OCI-LY7 (cell line): ENCODE measurements around the gene CBFB. TPM values are rescaled to one million over a fixed set of nuclear protein-coding genes. Genes with fewer than 3 reads are reported as not detected.

ENCODE experiments used
- BruUV-seq: library from RNA; stranded (reverse); fragments of 400-500 nt; replicated peaks from 2 replicates; lab custom pipeline; 2021; lab: Mats Ljungman, UMichigan
- CTCF ChIA-PET: fragments of 300-600 bp; sonication (Branson Sonifier 250); formaldehyde crosslinking; loops from one replicate; lab custom pipeline; 2022; ENCODE audit warnings: antibody characterized with exemption; ENCODE audit not compliant: unreplicated experiment; lab: Charles Lee
- POLR2A ChIA-PET: fragments of 300-600 bp; sonication (Branson Sonifier 250); formaldehyde crosslinking; loops from one replicate; lab custom pipeline; 2022; ENCODE audit warnings: antibody characterized with exemption; lab: Charles Lee
- DNase-seq: peaks from one replicate; pipeline ENCODE4 v3.0.0-alpha.2; 2015; ENCODE audit warnings: low spot score
- H2AFZ ChIP-seq: fragments of 200-600 bp; sonication (generic), shearing (Covaris generic); 2 replicates; pipeline ENCODE4 v1.6.1; 2014; ENCODE audit warnings: mild to moderate bottlenecking, antibody characterized with exemption, low read length, moderate library complexity
- H3K27ac ChIP-seq: fragments of 200-600 bp; sonication (generic); 2 replicates; pipeline ENCODE4 v1.5.1; 2014; ENCODE audit warnings: mixed run types, low read depth, mild to moderate bottlenecking, moderate library complexity, low read length, inconsistent platforms; ENCODE audit not compliant: poor library complexity, severe bottlenecking
- H3K36me3 ChIP-seq: fragments of 200-600 bp; sonication (generic); 2 replicates; pipeline ENCODE4 v1.6.1; 2014; ENCODE audit warnings: mild to moderate bottlenecking, antibody characterized with exemption, low read length, moderate library complexity, mixed read lengths; ENCODE audit not compliant: insufficient read depth
- H3K4me1 ChIP-seq: fragments of 200-600 bp; sonication (generic); 2 replicates; pipeline ENCODE4 v1.5.1; 2014; ENCODE audit warnings: mild to moderate bottlenecking, low read length; ENCODE audit not compliant: insufficient read depth, poor library complexity, severe bottlenecking
- H3K4me2 ChIP-seq: fragments of 200-600 bp; sonication (generic); 2 replicates; pipeline ENCODE4 v1.6.1; 2014; ENCODE audit warnings: mild to moderate bottlenecking, low read length
- H3K4me3 ChIP-seq: fragments of 200-600 bp; sonication (generic); 2 replicates; pipeline ENCODE4 v1.5.1; 2014; ENCODE audit warnings: mild to moderate bottlenecking, low read depth, low read length; ENCODE audit not compliant: poor library complexity, severe bottlenecking
- H3K79me2 ChIP-seq: fragments of 200-600 bp; sonication (generic); 2 replicates; pipeline ENCODE4 v1.6.1; 2016; ENCODE audit warnings: low read depth, mild to moderate bottlenecking, low read length, moderate library complexity, mixed read lengths; ENCODE audit not compliant: insufficient read depth
- H3K9me2 ChIP-seq: fragments of 200-600 bp; sonication (generic); 2 replicates; pipeline ENCODE4 v1.6.1; 2016; ENCODE audit warnings: mild to moderate bottlenecking, low read length, mixed read lengths; ENCODE audit not compliant: insufficient read depth
- H3K9me3 ChIP-seq: fragments of 200-600 bp; sonication (generic); 2 replicates; pipeline ENCODE4 v1.6.1; 2014; ENCODE audit warnings: mild to moderate bottlenecking, mixed run types, low read length, mixed read lengths
- H4K20me1 ChIP-seq: fragments of 200-600 bp; sonication (generic); 2 replicates; pipeline ENCODE4 v1.6.1; 2014; ENCODE audit warnings: mild to moderate bottlenecking, antibody characterized with exemption, low read length, moderate library complexity, mixed read lengths; ENCODE audit not compliant: insufficient read depth
- EZH2phosphoT487 ChIP-seq: fragments of 200-600 bp; sonication (generic); IDR thresholded peaks from 2 replicates; pipeline ENCODE4 v1.6.1; 2018; ENCODE audit warnings: low read depth, borderline replicate concordance, mild to moderate bottlenecking, mixed run types, antibody characterized with exemption, low read length, moderate library complexity, mixed read lengths
- intact Hi-C: fragments of 100-400 bp; cut with micrococcal nuclease; formaldehyde crosslinking; loops from one replicate; pipeline ENCODE4 v1.10.0; 2022; ENCODE audit not compliant: unreplicated experiment
- small RNA-seq: library from RNA; depleted of rRNA; stranded (forward); fragments of <200 nt; gene quantifications from one replicate; pipeline ENCODE3, GENCODE V24; 2014
- total RNA-seq, 2 experiments: library from RNA; depleted of rRNA in 1 of 2; stranded (reverse); fragments of >200 nt in 1 of 2; shearing (Covaris generic) in 1 of 2; gene quantifications; 2 replicates each; pipeline ENCODE4 v1.2.3, GENCODE V29; 2014 to 2022
- TF ChIP-seq, protein P1 (sequence below): fragments of 200-600 bp; sonication (generic); conservative IDR thresholded peaks from 2 replicates; pipeline ENCODE4 v1.5.1; 2014; ENCODE audit warnings: mild to moderate bottlenecking, antibody characterized with exemption, low read length, moderate library complexity, mixed read lengths

The CBFB gene
- total RNA-seq, 2 experiments from 2014 or later, result 93.5 to 151 TPM

- BruUV-seq, result no TSS peak
- no peak for DNase-seq
- Histone ChIP-seq H3K9me2 (no peaks in the 10 kb centered on the region), H3K27ac (no peak overlapping the region), H3K4me1 (no peaks in the 10 kb centered on the region), H3K36me3 (peaks cover 43% of the 10 kb centered on the region), H3K9me3 (no peaks in the 10 kb centered on the region), H4K20me1 (no peaks in the 10 kb centered on the region), H3K4me2 (no peak overlapping the region), H3K4me3 (no peak overlapping the region), H2AFZ (no peak overlapping the region), H3K79me2 (no peaks in the 10 kb centered on the region)
- intact Hi-C loops, result no loop called here
- ChIA-PET CTCF (interaction anchor here (0.5 to 0.9 kb wide), 2 partner anchors 8 to 137 kb away, joined by 3 read pairs; no protein-coding TSS in a partner anchor), POLR2A (no interaction called here)
- TF ChIP-seq, protein P1, sequence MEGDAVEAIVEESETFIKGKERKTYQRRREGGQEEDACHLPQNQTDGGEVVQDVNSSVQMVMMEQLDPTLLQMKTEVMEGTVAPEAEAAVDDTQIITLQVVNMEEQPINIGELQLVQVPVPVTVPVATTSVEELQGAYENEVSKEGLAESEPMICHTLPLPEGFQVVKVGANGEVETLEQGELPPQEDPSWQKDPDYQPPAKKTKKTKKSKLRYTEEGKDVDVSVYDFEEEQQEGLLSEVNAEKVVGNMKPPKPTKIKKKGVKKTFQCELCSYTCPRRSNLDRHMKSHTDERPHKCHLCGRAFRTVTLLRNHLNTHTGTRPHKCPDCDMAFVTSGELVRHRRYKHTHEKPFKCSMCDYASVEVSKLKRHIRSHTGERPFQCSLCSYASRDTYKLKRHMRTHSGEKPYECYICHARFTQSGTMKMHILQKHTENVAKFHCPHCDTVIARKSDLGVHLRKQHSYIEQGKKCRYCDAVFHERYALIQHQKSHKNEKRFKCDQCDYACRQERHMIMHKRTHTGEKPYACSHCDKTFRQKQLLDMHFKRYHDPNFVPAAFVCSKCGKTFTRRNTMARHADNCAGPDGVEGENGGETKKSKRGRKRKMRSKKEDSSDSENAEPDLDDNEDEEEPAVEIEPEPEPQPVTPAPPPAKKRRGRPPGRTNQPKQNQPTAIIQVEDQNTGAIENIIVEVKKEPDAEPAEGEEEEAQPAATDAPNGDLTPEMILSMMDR, result no peak
- TF ChIP-seq EZH2phosphoT487, result no peak
Observed at GRCh38 chr16:67149276-67150046, 120.5 kb downstream of the CBFB start.

GRCh38 chr16:67150047-67150832, 121.3 kb downstream of the CBFB start:
- peaks cover 37% of the 10 kb centered on the region for H3K36me3 ChIP-seq
- no peak overlapping the region for H2AFZ ChIP-seq
- no peaks in the 10 kb centered on the region for H3K9me2 ChIP-seq
- intact Hi-C loops, result no loop called here
- ChIA-PET CTCF (no interaction called here), POLR2A (no interaction called here)
- BruUV-seq, result no TSS peak
- TF ChIP-seq, protein P1, result no peak
- TF ChIP-seq EZH2phosphoT487, result no peak
- H3K4me1 ChIP-seq, result no peaks in the 10 kb centered on the region
- H4K20me1 ChIP-seq, result no peaks in the 10 kb centered on the region
- no peak overlapping the region for H3K27ac ChIP-seq
- H3K9me3 ChIP-seq, result no peaks in the 10 kb centered on the region
- DNase-seq, result no peak
- no peak overlapping the region for H3K4me3 ChIP-seq
- H3K4me2 ChIP-seq, result no peak overlapping the region
- no peaks in the 10 kb centered on the region for H3K79me2 ChIP-seq

Small RNA genes within 50 kb of the gene (small RNA-seq; reads per million reads assigned to genes)
- gene RN7SL543P, result not detected

Other genes starting within 250 kb of the CBFB start
- gene TERB1, start 227.6 kb upstream of the CBFB start, total RNA-seq (2014; rRNA removed; shearing (Covaris generic)), result not detected in 2 replicates
- 0.17 TPM in 1 of 2 replicates, not detected in the other for gene TERB1, start 227.6 kb upstream of the CBFB start, total RNA-seq (2022)
- gene NAE1, start 198.2 kb upstream of the CBFB start, total RNA-seq (2014; rRNA removed; shearing (Covaris generic)), result 85.0 and 85.2 TPM in 2 replicates
- gene NAE1, start 198.2 kb upstream of the CBFB start, total RNA-seq (2022), result 98.9 and 106 TPM in 2 replicates
- gene CA7, start 184.7 kb upstream of the CBFB start, total RNA-seq (2014; rRNA removed; shearing (Covaris generic)), result not detected in 2 replicates
- not detected in 2 replicates for gene CA7, start 184.7 kb upstream of the CBFB start, total RNA-seq (2022)
- gene PDP2, start 148.6 kb upstream of the CBFB start, total RNA-seq (2014; rRNA removed; shearing (Covaris generic)), result 11.1 and 13.8 TPM in 2 replicates
- gene PDP2, start 148.6 kb upstream of the CBFB start, total RNA-seq (2022), result 25.7 and 29.2 TPM in 2 replicates
- gene CDH16, start 110.3 kb upstream of the CBFB start, total RNA-seq (2014; rRNA removed; shearing (Covaris generic)), result not detected in 2 replicates
- not detected in 2 replicates for gene CDH16, start 110.3 kb upstream of the CBFB start, total RNA-seq (2022)
- gene RRAD, start 103.6 kb upstream of the CBFB start, total RNA-seq (2014; rRNA removed; shearing (Covaris generic)), result 0.09 TPM in 1 of 2 replicates, not detected in the other
- gene RRAD, start 103.6 kb upstream of the CBFB start, total RNA-seq (2022), result not detected in 2 replicates
- 132 and 133 TPM in 2 replicates for gene CIAO2B, start 94.7 kb upstream of the CBFB start, total RNA-seq (2014; rRNA removed; shearing (Covaris generic))
- 76.4 and 78.3 TPM in 2 replicates for gene CIAO2B, start 94.7 kb upstream of the CBFB start, total RNA-seq (2022)
- gene CES2, start 93.6 kb upstream of the CBFB start, total RNA-seq (2014; rRNA removed; shearing (Covaris generic)), result 18.5 and 29.6 TPM in 2 replicates
- gene CES2, start 93.6 kb upstream of the CBFB start, total RNA-seq (2022), result 27.6 and 30.7 TPM in 2 replicates
- 1.7 and 2.7 TPM in 2 replicates for gene CES3, start 67.9 kb upstream of the CBFB start, total RNA-seq (2014; rRNA removed; shearing (Covaris generic))
- 1.4 and 1.9 TPM in 2 replicates for gene CES3, start 67.9 kb upstream of the CBFB start, total RNA-seq (2022)
- gene CES4A, start 40.6 kb upstream of the CBFB start, total RNA-seq (2014; rRNA removed; shearing (Covaris generic)), result 0.47 and 2.0 TPM in 2 replicates
- 0.38 and 0.41 TPM in 2 replicates for gene CES4A, start 40.6 kb upstream of the CBFB start, total RNA-seq (2022)
- 12.6 and 16.8 TPM in 2 replicates for gene PHAF1, start 80.8 kb downstream of the CBFB start, total RNA-seq (2014; rRNA removed; shearing (Covaris generic))
- gene PHAF1, start 80.8 kb downstream of the CBFB start, total RNA-seq (2022), result 11.8 and 13.9 TPM in 2 replicates
- gene B3GNT9, start 121.8 kb downstream of the CBFB start, total RNA-seq (2014; rRNA removed; shearing (Covaris generic)), result 1.1 and 2.7 TPM in 2 replicates
- gene B3GNT9, start 121.8 kb downstream of the CBFB start, total RNA-seq (2022), result 2.7 TPM in 2 replicates
- gene TRADD, start 130.8 kb downstream of the CBFB start, total RNA-seq (2014; rRNA removed; shearing (Covaris generic)), result 11.3 and 11.6 TPM in 2 replicates
- 15.4 and 16.7 TPM in 2 replicates for gene TRADD, start 130.8 kb downstream of the CBFB start, total RNA-seq (2022)
- gene FBXL8, start 130.8 kb downstream of the CBFB start, total RNA-seq (2014; rRNA removed; shearing (Covaris generic)), result 5.8 and 7.3 TPM in 2 replicates
- gene FBXL8, start 130.8 kb downstream of the CBFB start, total RNA-seq (2022), result 10.4 and 12.2 TPM in 2 replicates
- 8.1 and 12.8 TPM in 2 replicates for gene HSF4, start 135.6 kb downstream of the CBFB start, total RNA-seq (2014; rRNA removed; shearing (Covaris generic))
- gene HSF4, start 135.6 kb downstream of the CBFB start, total RNA-seq (2022), result 16.2 and 17.0 TPM in 2 replicates
- 1.1 and 2.2 TPM in 2 replicates for gene NOL3, start 141.4 kb downstream of the CBFB start, total RNA-seq (2014; rRNA removed; shearing (Covaris generic))
- 4.1 and 4.4 TPM in 2 replicates for gene NOL3, start 141.4 kb downstream of the CBFB start, total RNA-seq (2022)
- gene MATCAP1, start 154.8 kb downstream of the CBFB start, total RNA-seq (2014; rRNA removed; shearing (Covaris generic)), result 18.0 and 22.9 TPM in 2 replicates
- gene MATCAP1, start 154.8 kb downstream of the CBFB start, total RNA-seq (2022), result 39.6 and 42.3 TPM in 2 replicates
- not detected in 2 replicates for gene EXOC3L1, start 161.0 kb downstream of the CBFB start, total RNA-seq (2014; rRNA removed; shearing (Covaris generic))
- not detected in 2 replicates for gene EXOC3L1, start 161.0 kb downstream of the CBFB start, total RNA-seq (2022)
- 139 and 157 TPM in 2 replicates for gene E2F4, start 163.0 kb downstream of the CBFB start, total RNA-seq (2014; rRNA removed; shearing (Covaris generic))
- 108 and 124 TPM in 2 replicates for gene E2F4, start 163.0 kb downstream of the CBFB start, total RNA-seq (2022)
- 7.7 and 7.8 TPM in 2 replicates for gene ELMO3, start 170.0 kb downstream of the CBFB start, total RNA-seq (2014; rRNA removed; shearing (Covaris generic))
- gene ELMO3, start 170.0 kb downstream of the CBFB start, total RNA-seq (2022), result 7.6 and 9.0 TPM in 2 replicates
- 19.9 and 36.7 TPM in 2 replicates for gene TMEM208, start 198.0 kb downstream of the CBFB start, total RNA-seq (2014; rRNA removed; shearing (Covaris generic))
- gene TMEM208, start 198.0 kb downstream of the CBFB start, total RNA-seq (2022), result 22.5 and 26.4 TPM in 2 replicates
- 16.0 and 16.5 TPM in 2 replicates for gene FHOD1, start 218.3 kb downstream of the CBFB start, total RNA-seq (2014; rRNA removed; shearing (Covaris generic))
- gene FHOD1, start 218.3 kb downstream of the CBFB start, total RNA-seq (2022), result 44.1 and 55.0 TPM in 2 replicates
- 0.36 and 2.7 TPM in 2 replicates for gene SLC9A5, start 219.8 kb downstream of the CBFB start, total RNA-seq (2014; rRNA removed; shearing (Covaris generic))
- 3.6 and 4.2 TPM in 2 replicates for gene SLC9A5, start 219.8 kb downstream of the CBFB start, total RNA-seq (2022)